GM12878 (cell line): ENCODE results near the gene ZNF148. TPM values are rescaled to one million over a fixed set of nuclear protein-coding genes. Genes with fewer than 3 reads are reported as not detected.

Experiments used
- ATAC-seq: fragments of 200-7000 bp; cut with Tn5 transposase; 3 replicates; pipeline ENCODE4 v1.9.1; 2020; ENCODE audit warnings: mild to moderate bottlenecking, moderate library complexity
- BruUV-seq: library from RNA; stranded (reverse); fragments of 400-500 nt; replicated peaks from 2 replicates; lab custom pipeline; 2021; lab: Mats Ljungman, UMichigan
- CTCF ChIA-PET: fragments of 300-600 bp; sonication (Branson Sonifier 250); formaldehyde crosslinking; extraction: SDS; loops from one replicate; lab custom pipeline; 2021; ENCODE audit warnings: inconsistent platforms; lab: Yijun Ruan, JAX
- POLR2A ChIA-PET: fragments of 350-600 bp; formaldehyde crosslinking; extraction: SDS; loops from one replicate; lab custom pipeline; 2021; ENCODE audit warnings: inconsistent platforms; lab: Charles Lee
- RAD21 ChIA-PET: fragments of 300-600 bp; sonication (Branson Sonifier 250); formaldehyde crosslinking; loops from one replicate; lab custom pipeline; 2023; ENCODE audit warnings: antibody characterized with exemption; ENCODE audit not compliant: unreplicated experiment; lab: Charles Lee
- SMC1A ChIA-PET: fragments of 300-600 bp; sonication (Branson Sonifier 250); formaldehyde crosslinking; loops from one replicate; lab custom pipeline; 2023; ENCODE audit not compliant: unreplicated experiment, uncharacterized antibody; lab: Charles Lee
- DNase-seq: peaks from one replicate; pipeline ENCODE4 v3.0.0-alpha.2; 2011; ENCODE audit warnings: low read depth, low spot score
- FAIRE-seq: peaks from 3 replicates; lab custom pipeline; 2011; peaks lifted over from hg19 to GRCh38; lab: Jason Lieb, UNC
- H2AFZ ChIP-seq: 2 replicates; pipeline ENCODE4 v1.6.0; 2011; ENCODE audit warnings: low read depth, low read length, control low read depth; ENCODE audit not compliant: control insufficient read depth
- H3K27ac ChIP-seq: 2 replicates; pipeline ENCODE4 v1.5.1; 2011; ENCODE audit warnings: control low read depth; ENCODE audit not compliant: control insufficient read depth, insufficient read depth
- H3K27me3 ChIP-seq, 2 experiments: replicated peaks in 1 of 2; 2 replicates each; pipeline versions ENCODE4 v1.6.0 to v1.6.1; 2011; ENCODE audit warnings: low read length in 1 of 2; ENCODE audit not compliant: control insufficient read depth in 2 of 2, insufficient read depth in 2 of 2
- H3K36me3 ChIP-seq, 2 experiments: 2 replicates each; pipeline ENCODE4 v1.5.1; 2011; ENCODE audit warnings: low read length in 1 of 2; ENCODE audit not compliant: control insufficient read depth in 2 of 2, insufficient read depth in 2 of 2
- H3K4me1 ChIP-seq: 2 replicates; pipeline ENCODE4 v1.6.1; 2011; ENCODE audit warnings: mild to moderate bottlenecking, low read length, moderate library complexity, mixed read lengths; ENCODE audit not compliant: control insufficient read depth, insufficient read depth
- H3K4me2 ChIP-seq: 2 replicates; pipeline ENCODE4 v1.6.0; 2011; ENCODE audit warnings: control low read depth; ENCODE audit not compliant: control insufficient read depth, insufficient read depth
- H3K4me3 ChIP-seq: fragments of 200-600 bp; sonication (generic); 2 replicates; pipeline ENCODE4 v1.5.1; 2016
- H3K79me2 ChIP-seq: 2 replicates; pipeline ENCODE4 v1.6.0; 2011; ENCODE audit warnings: low read length; ENCODE audit not compliant: control insufficient read depth, insufficient read depth
- H3K9ac ChIP-seq: 2 replicates; pipeline ENCODE4 v1.8.0; 2011; ENCODE audit warnings: low read length, control low read depth, mixed read lengths; ENCODE audit not compliant: control insufficient read depth, insufficient read depth
- H3K9me3 ChIP-seq: replicated peaks from 3 replicates; pipeline ENCODE4 v1.5.1; 2011; ENCODE audit warnings: mild to moderate bottlenecking, low read length; ENCODE audit not compliant: control insufficient read depth, insufficient read depth
- H4K20me1 ChIP-seq: 2 replicates; pipeline ENCODE4 v1.6.0; 2011; ENCODE audit not compliant: control insufficient read depth, insufficient read depth
- IRF3 ChIP-seq: fragments of 450-650 bp; IDR thresholded peaks from 2 replicates; pipeline ENCODE4 v1.6.1; 2014; ENCODE audit warnings: mild to moderate bottlenecking
- MEF2A ChIP-seq: IDR thresholded peaks from 2 replicates; pipeline ENCODE4 v1.6.1; 2011; ENCODE audit warnings: low read depth, mild to moderate bottlenecking, low read length, moderate library complexity; ENCODE audit not compliant: insufficient read depth
- MEF2B ChIP-seq: fragments of 450-650 bp; IDR thresholded peaks from 2 replicates; pipeline ENCODE4 v1.6.1; 2018; ENCODE audit warnings: mild to moderate bottlenecking, moderate library complexity; ENCODE audit not compliant: partially characterized antibody, poor library complexity, severe bottlenecking
- MYC ChIP-seq: IDR thresholded peaks from 2 replicates; pipeline ENCODE4 v1.6.1; 2011; ENCODE audit warnings: mild to moderate bottlenecking, low read length, moderate library complexity, inconsistent platforms; ENCODE audit not compliant: insufficient read depth, insufficient replicate concordance, insufficient read length, severe bottlenecking
- RCOR1 ChIP-seq: conservative IDR thresholded peaks from 2 replicates; pipeline ENCODE4 v1.6.1; 2012; ENCODE audit warnings: low read depth, low read length, improper control_type of control experiment
- SP1 ChIP-seq: IDR thresholded peaks from one replicate; pipeline ENCODE4 v1.6.1; 2011; ENCODE audit warnings: low read depth, low read length
- TBL1XR1 ChIP-seq: IDR thresholded peaks from 2 replicates; pipeline ENCODE4 v1.6.1; 2012; ENCODE audit warnings: low read depth, low read length, improper control_type of control experiment
- USF2 ChIP-seq: IDR thresholded peaks from 2 replicates; pipeline ENCODE4 v1.6.1; 2011; ENCODE audit warnings: low read depth, low read length, improper control_type of control experiment, borderline replicate concordance
- WRNIP1 ChIP-seq: IDR thresholded peaks from 2 replicates; pipeline ENCODE4 v1.6.1; 2011; ENCODE audit warnings: low read depth, low read length, improper control_type of control experiment, borderline replicate concordance
- ZBTB33 ChIP-seq: fragments of 450-650 bp; IDR thresholded peaks from 2 replicates; pipeline ENCODE4 v1.6.1; 2017; ENCODE audit warnings: mild to moderate bottlenecking
- ZNF207 ChIP-seq: fragments of 450-650 bp; IDR thresholded peaks from 2 replicates; pipeline ENCODE4 v1.6.1; 2014; ENCODE audit warnings: antibody characterized with exemption, mild to moderate bottlenecking, borderline replicate concordance
- ZNF384 ChIP-seq: IDR thresholded peaks from 2 replicates; pipeline ENCODE4 v1.6.1; 2012; ENCODE audit warnings: low read depth, mild to moderate bottlenecking, low read length, improper control_type of control experiment, borderline replicate concordance
- ZZZ3 ChIP-seq: IDR thresholded peaks from 2 replicates; pipeline ENCODE4 v1.6.1; 2011; ENCODE audit warnings: low read depth; ENCODE audit not compliant: control insufficient read depth, insufficient read length
- WGBS: methylation state at CpG from one replicate; pipeline ENCODE4 v1.1.6; 2016; ENCODE audit warnings: low lambda C conversion rate; ENCODE audit not compliant: insufficient replicate concordance, insufficient coverage; ENCODE audit errors: missing lambda C conversion rate; 5-methylcytosine and 5-hydroxymethylcytosine counted together
- in situ Hi-C: fragments of 300-500 bp; cut with MboI; formaldehyde crosslinking; loops from 9 replicates; pipeline ENCODE4 v1.14.3; 2018; ENCODE audit warnings: mixed read lengths
- intact Hi-C: fragments of 100-400 bp; cut with micrococcal nuclease; formaldehyde crosslinking; loops from one replicate; pipeline ENCODE4 v1.14.2; 2022; ENCODE audit not compliant: unreplicated experiment
- polyA plus RNA-seq, 11 experiments: library from polyadenylated mRNA; depleted of rRNA in 4 of 11; unstranded in 6 of 11; stranded (reverse) in 5 of 11; fragments of >200 nt; fragmentation: Nextera tagmentation in 4 of 11; fragmentation: Illumina TruSeq in 1 of 11; extraction: Ambion mirVana in 4 of 11; extraction: Trizol in 1 of 11; gene quantifications; 1 replicate in 1 of 11; 2 replicates in 10 of 11; pipeline versions ENCODE4 v1.2.1 to v1.2.3, GENCODE V29; 2011 to 2016; ENCODE audit warnings: inconsistent platforms in 2 of 11, missing spikeins in 2 of 11, low read depth in 1 of 11
- total RNA-seq, 4 experiments: library from RNA; depleted of rRNA in 3 of 4; stranded (reverse); fragments of >200 nt in 3 of 4; fragmentation: Illumina TruSeq in 1 of 4; extraction: Trizol in 1 of 4; gene quantifications; 2 replicates each; pipeline versions ENCODE4 v1.2.1 to v1.2.3, GENCODE V29; 2013 to 2021

ZNF148 gene
- total and polyA plus RNA-seq, 10 of the 15 experiments (the other 5 are each of a cell fraction or from before 2014, with no cell fraction given), result 8.6 to 40.4 (median 26.7) TPM

GRCh38 chr3:125219261-125219701, 155.8 kb downstream of the ZNF148 start:
- ChIA-PET CTCF (no interaction called here), RAD21 (no interaction called here), POLR2A (no interaction called here), SMC1A (no interaction called here)
- ATAC-seq, result no peak; the same call in 2 of the 3 replicates
- H3K36me3 ChIP-seq, result no peaks in the 10 kb centered on the region
- no peak overlapping the region for H2AFZ ChIP-seq
- H3K9ac ChIP-seq, result no peak overlapping the region
- DNase-seq, result no peak
- intact Hi-C loops, result no loop called here
- no TSS peak for BruUV-seq
- no peak overlapping the region for H3K27ac ChIP-seq
- TF ChIP-seq ZZZ3, result no peak
- no peak for TF ChIP-seq SP1
- TF ChIP-seq WRNIP1, result no peak
- TF ChIP-seq IRF3, result no peak
- no peak for TF ChIP-seq MEF2A
- no peak for TF ChIP-seq MYC
- TF ChIP-seq RCOR1, result no peak
- no peak for TF ChIP-seq ZNF384
- TF ChIP-seq MEF2B, result no peak
- TF ChIP-seq USF2, result no peak
- no peak for TF ChIP-seq ZNF207
- no peak for TF ChIP-seq TBL1XR1
- TF ChIP-seq ZBTB33, result no peak
- no peak for FAIRE-seq
- no peaks in the 10 kb centered on the region for H4K20me1 ChIP-seq
- H3K79me2 ChIP-seq, result no peaks in the 10 kb centered on the region
- in situ Hi-C loops, result no loop called here
- WGBS, result 86% methylated on average over 8 of the region's 8 CpGs
- no peaks in the 10 kb centered on the region for H3K4me1 ChIP-seq
- H3K27me3 ChIP-seq, result no peaks in the 10 kb centered on the region
- no peak overlapping the region for H3K4me2 ChIP-seq
- no peak overlapping the region for H3K4me3 ChIP-seq
- no peaks in the 10 kb centered on the region for H3K9me3 ChIP-seq
